Measurements from ENCODE around the gene CCDC85C.
A peak's percentile ranks its signal among the peaks of the same experiment; 100 is the strongest.

The CCDC85C gene

DNA sequence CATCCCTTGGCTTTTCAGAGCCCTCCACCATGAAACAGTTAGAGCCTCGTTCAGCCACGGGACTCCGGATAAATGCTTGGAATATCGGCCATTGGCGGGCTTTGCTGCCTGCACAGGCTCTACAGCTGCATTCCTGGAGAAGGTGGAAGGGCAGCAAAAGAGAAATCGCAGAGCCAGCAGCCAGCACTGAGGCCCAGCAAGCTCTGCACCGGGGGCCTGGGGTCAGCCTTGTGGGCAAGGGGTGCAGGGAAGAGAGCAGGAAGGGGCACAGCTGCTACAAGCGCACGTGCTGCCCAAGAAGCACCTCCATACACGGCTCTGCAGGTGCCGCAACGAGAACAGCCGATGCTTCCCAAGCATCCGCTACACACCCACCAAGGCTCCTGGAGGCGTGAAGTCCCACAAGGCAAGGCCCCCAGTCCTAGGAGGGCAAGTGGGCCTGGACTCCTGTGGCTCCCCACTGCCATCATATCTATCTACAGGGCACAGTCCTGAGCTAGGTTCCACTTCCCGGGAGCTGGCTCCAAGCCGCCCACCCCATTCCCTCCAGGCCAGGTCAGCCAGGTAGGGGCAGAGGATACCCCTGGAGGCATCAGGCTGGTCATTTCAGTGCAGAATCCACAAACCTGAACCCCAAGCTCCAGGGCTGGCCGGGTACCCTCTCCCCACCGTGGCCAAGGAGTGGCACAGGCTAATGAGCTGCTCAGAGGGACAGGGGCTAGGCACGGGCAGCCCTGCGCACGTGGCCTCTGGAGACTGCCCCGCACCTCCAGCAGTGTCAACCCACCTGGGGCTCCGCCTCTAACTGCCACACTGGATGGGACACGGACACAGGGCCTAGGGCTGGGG, 82.6 kb downstream of the CCDC85C start:
- intact Hi-C loops (cut with DNase I) = no loop called here
- DNase-seq = peak in 1 of 42 donors; percentile 2

DNA sequence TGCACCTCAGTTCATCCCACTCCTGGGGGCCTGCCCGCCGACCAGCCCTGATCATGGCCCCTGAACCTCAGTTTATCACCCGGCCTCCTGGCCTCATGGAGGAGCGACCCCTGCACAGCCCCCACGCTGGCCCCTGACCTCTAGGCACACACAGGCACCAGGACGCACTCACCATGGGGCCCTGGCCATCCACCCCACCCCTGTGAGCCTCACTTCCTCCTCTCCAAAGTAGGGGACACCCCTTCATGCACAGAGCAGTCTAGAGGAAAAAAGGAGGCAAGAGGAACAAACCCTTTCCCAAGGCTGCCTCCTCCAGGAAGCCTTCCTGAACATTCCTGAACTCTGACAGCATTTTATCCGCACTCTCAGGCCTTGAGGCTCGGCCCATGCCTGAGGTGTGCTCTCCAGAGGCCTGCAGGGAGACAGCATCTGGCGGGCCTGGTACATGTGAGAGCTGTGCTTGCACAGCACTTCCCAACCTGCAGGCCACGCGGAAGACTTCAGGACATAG, 83.4 kb downstream of the CCDC85C start:
- intact Hi-C loops (cut with DNase I) = no loop called here
- DNase-seq = peak in 1 of 42 donors; percentile 2

- peak in 2 of 42 donors; percentile 2 to 9 for DNase-seq
- intact Hi-C loops (cut with DNase I) = no loop called here
Measured at GRCh38 chr14:99519931-99520421, 84.0 kb downstream of the CCDC85C start.

DNA sequence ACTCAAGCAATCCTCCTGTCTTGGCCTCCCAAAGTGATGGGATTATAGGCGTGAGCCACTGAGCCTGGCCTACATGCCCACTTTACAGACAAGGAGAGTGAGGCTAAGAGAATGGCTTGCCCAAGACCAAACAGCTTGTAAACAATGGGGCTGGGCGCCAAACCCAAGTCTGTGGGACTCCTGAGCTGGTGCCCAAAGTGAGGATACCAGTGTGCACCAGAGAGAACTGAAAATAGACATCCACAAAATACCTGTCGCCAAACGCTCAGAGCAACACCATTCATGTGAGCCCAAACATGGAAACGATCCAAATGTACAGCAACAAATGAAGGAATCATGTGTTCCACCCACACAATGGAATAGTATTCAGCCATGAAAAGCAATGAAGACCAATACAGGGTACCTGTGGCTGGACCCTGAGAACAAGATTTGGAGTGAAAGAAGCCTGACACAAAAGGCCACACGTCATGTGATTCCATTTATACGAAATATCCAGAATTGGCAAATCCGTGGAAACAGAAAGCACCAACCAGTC, 84.6 kb downstream of the CCDC85C start:
- intact Hi-C loops (cut with DNase I) = no loop called here
- peak in 3 of 42 donors; percentile 5 to 31 (median 13) for DNase-seq

GRCh38 chr14:99518441-99519346, 85.3 kb downstream of the CCDC85C start:
- intact Hi-C loops (cut with DNase I) = no loop called here
- DNase-seq = peak; percentile 56 to 91 (median 79)

GRCh38 chr14:99517643-99518381, 86.2 kb downstream of the CCDC85C start:
- DNase-seq = peak in 10 of 42 donors; percentile 1 to 29 (median 11)
- intact Hi-C loops (cut with DNase I) = loop anchor here (2.0 kb wide), 1 partner anchor 111 kb away; no protein-coding TSS in a partner anchor

- intact Hi-C loops (cut with DNase I) = loop anchor here (2.0 kb wide), 1 partner anchor 112 kb away; no protein-coding TSS in a partner anchor
- DNase-seq = peak in 8 of 42 donors; percentile 3 to 27 (median 10)
Measured at GRCh38 chr14:99516871-99517642, 87.0 kb downstream of the CCDC85C start.

GRCh38 chr14:99516156-99516870, 87.7 kb downstream of the CCDC85C start:
- intact Hi-C loops (cut with DNase I) = loop anchor here (2.0 kb wide), 1 partner anchor 112 kb away; no protein-coding TSS in a partner anchor
- DNase-seq = peak in 12 of 42 donors; percentile 3 to 40 (median 14)

DNA sequence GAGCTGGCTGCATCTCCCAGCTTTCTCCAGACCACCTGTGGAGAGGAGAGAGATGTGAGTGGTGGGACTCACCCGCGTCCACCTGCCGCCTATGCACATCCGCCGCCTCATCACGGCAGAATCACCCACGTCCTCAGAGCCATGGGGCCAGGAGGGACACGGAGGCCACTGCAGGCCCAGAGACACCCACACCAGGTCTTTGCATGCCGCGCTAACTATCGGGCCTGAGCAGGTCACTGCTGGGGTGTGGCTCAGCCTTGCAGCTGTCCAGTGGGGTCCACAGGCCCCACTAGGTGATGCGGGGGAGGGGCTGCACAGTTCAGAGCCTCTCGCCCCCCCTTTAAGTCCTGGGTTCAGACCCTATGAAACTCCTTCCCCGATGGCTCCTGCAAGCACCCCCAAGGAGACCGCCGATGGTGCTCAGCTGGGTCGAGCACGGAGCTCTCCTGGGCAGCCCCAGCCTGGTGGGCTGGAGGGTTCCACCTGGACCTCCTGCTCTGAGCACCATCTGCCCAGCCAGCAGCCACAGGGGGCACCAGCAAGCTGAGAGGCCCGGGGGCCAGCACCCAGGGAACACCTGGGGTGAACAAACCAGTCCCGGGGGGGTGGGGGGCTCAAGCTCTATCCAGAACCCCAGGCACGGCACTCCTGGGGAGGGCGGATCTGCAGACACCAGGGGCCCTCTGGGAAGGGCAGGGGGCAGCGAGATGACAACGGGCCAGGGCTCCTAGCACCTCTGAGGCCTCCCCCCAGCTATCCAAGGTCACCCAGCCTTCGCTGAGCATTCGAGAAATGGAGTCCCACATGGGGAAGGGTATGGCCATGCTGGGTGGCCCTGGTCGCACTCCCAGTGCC, 88.5 kb downstream of the CCDC85C start:
- DNase-seq = peak in 7 of 42 donors; percentile 2 to 27 (median 16)
- intact Hi-C loops (cut with DNase I) = loop anchor here (2.0 kb wide), 1 partner anchor 113 kb away; no protein-coding TSS in a partner anchor

DNA sequence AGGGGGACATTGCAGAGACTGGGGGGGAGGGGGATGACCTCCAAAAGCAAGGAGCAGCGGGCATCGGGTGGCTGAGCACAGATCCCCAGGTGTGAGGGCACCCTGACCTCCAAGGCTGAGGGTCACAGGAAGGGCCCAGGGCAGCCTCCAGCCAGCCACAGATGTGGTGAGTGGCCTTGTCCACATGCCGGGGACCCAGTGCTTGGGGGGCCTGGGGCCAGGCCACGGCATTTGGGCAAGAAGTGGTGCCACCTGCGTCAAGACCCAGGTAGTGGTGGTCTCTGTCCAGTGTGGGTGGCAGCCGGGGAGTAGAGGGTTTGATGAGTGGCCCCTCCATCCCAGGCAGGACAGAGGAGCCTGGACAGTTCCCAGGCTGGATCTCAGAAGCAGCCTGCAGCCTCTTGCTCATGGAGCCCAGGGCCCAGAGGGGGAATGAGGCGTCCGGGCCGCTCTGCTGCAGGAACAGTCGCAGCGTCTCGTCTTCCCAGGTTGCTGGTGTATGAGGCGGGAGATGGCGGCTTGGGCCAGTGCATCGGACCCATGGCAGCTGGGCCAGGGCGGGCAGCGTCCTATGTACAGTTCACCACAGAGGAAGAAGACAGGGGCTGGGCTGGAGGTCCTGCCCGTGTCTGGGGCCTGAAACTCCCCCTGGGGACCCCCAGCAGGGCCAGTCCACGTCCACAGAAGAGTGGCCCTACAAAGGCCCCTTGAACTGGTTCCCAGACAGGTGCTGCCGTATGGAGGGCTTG, 89.3 kb downstream of the CCDC85C start:
- DNase-seq = peak in 15 of 42 donors; percentile 3 to 43 (median 15)
- intact Hi-C loops (cut with DNase I) = no loop called here

- intact Hi-C loops (cut with DNase I) = no loop called here
- peak in 11 of 42 donors; percentile 2 to 41 (median 12) for DNase-seq
Measured at GRCh38 chr14:99513946-99514551, 90.0 kb downstream of the CCDC85C start.

- intact Hi-C loops (cut with DNase I) = no loop called here
- peak in 12 of 42 donors; percentile 3 to 32 (median 14) for DNase-seq
Measured at GRCh38 chr14:99513183-99513694, 90.8 kb downstream of the CCDC85C start.

- peak in 14 of 42 donors; percentile 1 to 43 (median 15) for DNase-seq
- intact Hi-C loops (cut with DNase I) = no loop called here
Measured at GRCh38 chr14:99512571-99513182, 91.3 kb downstream of the CCDC85C start.

- intact Hi-C loops (cut with DNase I) = no loop called here
- DNase-seq = peak in 10 of 42 donors; percentile 2 to 37 (median 15)
Measured at GRCh38 chr14:99512110-99512449, 91.9 kb downstream of the CCDC85C start.

Measured in head of caudate nucleus (tissue), 42 donors.